ENCODE measurements around the gene TRPV3.
A peak's percentile ranks its signal among the peaks of the same experiment; 100 is the strongest.

TRPV3 gene

GRCh38 chr17:3602499-3602898, 44.9 kb upstream of the TRPV3 start:
- DNase-seq = peak; percentile 20
- ATAC-seq (ENCODE audit: insufficient read depth, low read depth) = no peak
- Histone ChIP-seq H3K9ac (ENCODE audit: low read depth, low read length) (no peak overlapping the region), H3K27ac (ENCODE audit: low read length) (no peak overlapping the region), H3K36me3 (ENCODE audit: insufficient read depth, low read length) (peaks cover 10% of the 10 kb centered on the region), H3K4me2 (ENCODE audit: insufficient read depth, low read length) (no peak overlapping the region), H2AFZ (ENCODE audit: low read depth, low read length) (no peak overlapping the region), H4K20me1 (ENCODE audit: insufficient read depth, low read length) (peaks cover 3% of the 10 kb centered on the region), H3K27me3 (ENCODE audit: insufficient read depth, low read length, poor library complexity) (no peaks in the 10 kb centered on the region), H3K4me1 (ENCODE audit: insufficient read depth, low read length) (no peaks in the 10 kb centered on the region), H3K9me3 (ENCODE audit: insufficient read depth, low read length, severe bottlenecking) (no peaks in the 10 kb centered on the region), H3K4me3 (ENCODE audit: low read depth in 1 of 2, low read length in 2 of 2) (no peak overlapping the region), H3K79me2 (ENCODE audit: insufficient read depth, low read length) (no peaks in the 10 kb centered on the region)
- TF ChIP-seq CTCF (IDR thresholded peaks at IDR 0.05; ENCODE audit: borderline replicate concordance, extremely low read depth, low read length, poor library complexity, severe bottlenecking) (peak; percentile 62), EZH2 (IDR thresholded peaks at IDR 0.05; ENCODE audit: borderline replicate concordance, low read depth, low read length, severe bottlenecking) (no peak)

- no peak overlapping the region for H2AFZ ChIP-seq (ENCODE audit: low read depth, low read length)
- TF ChIP-seq EZH2 (IDR thresholded peaks at IDR 0.05; ENCODE audit: borderline replicate concordance, low read depth, low read length, severe bottlenecking) (no peak), CTCF (IDR thresholded peaks at IDR 0.05; ENCODE audit: borderline replicate concordance, extremely low read depth, low read length, poor library complexity, severe bottlenecking) (no peak)
- no peaks in the 10 kb centered on the region for H3K36me3 ChIP-seq (ENCODE audit: insufficient read depth, low read length)
- no peaks in the 10 kb centered on the region for H4K20me1 ChIP-seq (ENCODE audit: insufficient read depth, low read length)
- H3K9ac ChIP-seq (ENCODE audit: low read depth, low read length) = no peak overlapping the region
- no peak overlapping the region for H3K27ac ChIP-seq (ENCODE audit: low read length)
- no peak overlapping the region for H3K4me2 ChIP-seq (ENCODE audit: insufficient read depth, low read length)
- no peaks in the 10 kb centered on the region for H3K79me2 ChIP-seq (ENCODE audit: insufficient read depth, low read length)
- DNase-seq (no peak), ATAC-seq (ENCODE audit: insufficient read depth, low read depth) (no peak)
- no peaks in the 10 kb centered on the region for H3K4me1 ChIP-seq (ENCODE audit: insufficient read depth, low read length)
- no peaks in the 10 kb centered on the region for H3K9me3 ChIP-seq (ENCODE audit: insufficient read depth, low read length, severe bottlenecking)
- H3K4me3 ChIP-seq (ENCODE audit: low read depth in 1 of 2, low read length in 2 of 2) = no peak overlapping the region
- no peaks in the 10 kb centered on the region for H3K27me3 ChIP-seq (ENCODE audit: insufficient read depth, low read length, poor library complexity)
Measured at GRCh38 chr17:3600529-3601205, 43.1 kb upstream of the TRPV3 start.

- no peak overlapping the region for H3K4me2 ChIP-seq (ENCODE audit: insufficient read depth, low read length)
- no peaks in the 10 kb centered on the region for H4K20me1 ChIP-seq (ENCODE audit: insufficient read depth, low read length)
- H3K4me3 ChIP-seq (ENCODE audit: low read depth in 1 of 2, low read length in 2 of 2) = no peak overlapping the region
- no peaks in the 10 kb centered on the region for H3K36me3 ChIP-seq (ENCODE audit: insufficient read depth, low read length)
- no peak overlapping the region for H3K9ac ChIP-seq (ENCODE audit: low read depth, low read length)
- no peaks in the 10 kb centered on the region for H3K27me3 ChIP-seq (ENCODE audit: insufficient read depth, low read length, poor library complexity)
- DNase-seq (no peak), ATAC-seq (ENCODE audit: insufficient read depth, low read depth) (no peak)
- H2AFZ ChIP-seq (ENCODE audit: low read depth, low read length) = no peak overlapping the region
- H3K9me3 ChIP-seq (ENCODE audit: insufficient read depth, low read length, severe bottlenecking) = no peaks in the 10 kb centered on the region
- H3K79me2 ChIP-seq (ENCODE audit: insufficient read depth, low read length) = no peaks in the 10 kb centered on the region
- no peak overlapping the region for H3K27ac ChIP-seq (ENCODE audit: low read length)
- no peaks in the 10 kb centered on the region for H3K4me1 ChIP-seq (ENCODE audit: insufficient read depth, low read length)
- TF ChIP-seq CTCF (IDR thresholded peaks at IDR 0.05; ENCODE audit: borderline replicate concordance, extremely low read depth, low read length, poor library complexity, severe bottlenecking) (no peak), EZH2 (IDR thresholded peaks at IDR 0.05; ENCODE audit: borderline replicate concordance, low read depth, low read length, severe bottlenecking) (no peak)
Measured at GRCh38 chr17:3598078-3598477, 40.5 kb upstream of the TRPV3 start.

All from DND-41 (cell line).